ENCODE results near the gene DNAI1. TPM values are rescaled to one million over a fixed set of nuclear protein-coding genes. Genes with fewer than 3 reads are reported as not detected.

DNAI1 gene
- total RNA-seq, 2 donors from 2014 or later: not detected

DNA sequence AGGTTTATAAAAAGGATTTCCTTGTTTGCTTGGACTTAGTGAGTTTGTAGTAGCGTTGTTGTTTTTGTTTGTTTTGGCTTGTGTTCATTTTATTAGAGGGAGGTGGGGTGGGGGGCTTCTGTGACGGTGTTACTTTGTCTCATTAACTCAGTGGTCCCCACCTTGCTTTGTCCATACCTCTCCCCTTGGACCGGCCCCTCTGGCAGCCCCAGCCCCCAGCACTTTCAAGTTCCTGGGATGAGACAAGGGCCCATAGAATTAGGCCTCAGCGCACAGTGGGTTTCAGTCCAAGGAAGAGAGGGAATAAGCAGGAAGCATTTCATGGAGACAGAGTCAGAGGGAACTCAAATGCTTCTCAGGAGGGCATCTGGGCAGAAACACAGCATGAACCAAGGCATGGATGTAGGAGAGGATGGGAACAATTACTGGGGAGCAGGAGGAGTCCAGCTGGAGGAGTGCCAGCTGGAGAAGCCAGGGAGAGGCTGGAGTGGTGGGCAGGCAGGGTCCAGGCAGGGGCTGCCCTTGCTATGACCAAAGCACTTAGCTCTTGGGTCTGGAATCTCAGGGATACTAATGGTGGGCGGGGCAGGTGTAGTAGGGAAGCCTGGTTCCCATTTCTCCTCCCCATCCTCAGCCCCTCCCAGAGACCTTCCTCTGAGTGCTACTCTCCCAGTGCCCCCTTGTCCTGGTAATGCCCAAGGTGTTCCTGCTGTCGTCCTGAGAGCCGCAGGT, 87.7 kb downstream of the DNAI1 start:
- Histone ChIP-seq H3K9ac (ENCODE audit: low read depth in 2 of 2, low read length in 2 of 2) (no peak overlapping the region), H3K27ac (no peak overlapping the region), H3K4me3 (no peak overlapping the region), H3K9me3 (no peaks in the 10 kb centered on the region), H3K27me3 (no peaks in the 10 kb centered on the region), H3K36me3 (no peaks in the 10 kb centered on the region), H3K4me1 (no peaks in the 10 kb centered on the region)
- intact Hi-C loops (cut with DNase I): loop anchor here (5.0 kb wide), 2 partner anchors 109 to 144 kb away; no protein-coding TSS in a partner anchor
- no peak for DNase-seq
- no peak for TF ChIP-seq CTCF (IDR thresholded peaks at IDR 0.05)

DNA sequence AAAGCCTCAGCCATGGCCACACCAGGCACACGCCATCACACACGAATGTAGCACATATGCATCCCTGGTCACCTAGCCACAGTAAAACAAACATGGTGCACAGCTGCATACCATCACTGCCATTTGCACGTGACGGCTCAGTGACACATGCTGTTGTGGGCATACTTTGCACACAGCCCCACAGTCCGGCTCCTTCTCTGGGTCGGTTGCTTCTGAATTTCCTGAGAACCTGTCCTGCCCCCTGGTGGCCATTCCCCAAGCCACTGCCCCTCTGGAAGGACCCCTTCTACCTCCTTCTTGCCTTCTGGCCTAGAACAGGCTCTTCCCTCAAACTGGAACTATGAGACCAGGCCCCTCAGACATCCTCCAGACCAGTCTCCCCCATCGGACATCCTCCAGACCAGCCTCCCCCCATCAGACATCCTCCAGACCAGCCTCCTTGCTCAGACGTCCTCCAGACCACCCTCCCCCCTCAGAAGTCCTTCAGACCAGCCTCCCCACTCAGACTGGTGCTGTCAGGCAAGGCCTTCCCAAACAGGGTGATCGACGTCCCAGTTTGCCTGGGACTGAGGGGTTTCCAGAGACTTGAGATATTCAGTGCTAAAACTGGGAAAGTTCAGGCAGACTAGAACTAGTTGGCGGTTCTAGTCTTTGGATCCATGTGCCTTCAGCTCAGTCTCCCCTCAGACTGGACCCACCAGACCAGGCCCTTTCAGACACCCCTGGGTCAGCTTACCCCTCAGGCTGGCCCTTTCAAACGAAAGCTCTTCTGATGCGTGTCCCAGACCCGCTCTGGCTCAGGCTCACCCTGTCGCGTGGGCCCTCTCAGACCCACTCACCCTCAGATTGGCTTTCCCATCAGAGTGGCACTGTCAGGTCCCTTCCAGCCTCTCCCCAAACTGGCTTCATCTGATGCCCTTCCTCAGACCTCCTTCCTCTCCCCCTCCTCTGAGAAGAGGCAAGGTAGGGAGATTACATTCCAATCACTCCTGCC, 88.5 kb downstream of the DNAI1 start:
- Histone ChIP-seq H3K4me1 (no peaks in the 10 kb centered on the region), H3K27ac (no peak overlapping the region), H3K4me3 (no peak overlapping the region), H3K9ac (ENCODE audit: low read depth in 2 of 2, low read length in 2 of 2) (no peak overlapping the region), H3K9me3 (no peaks in the 10 kb centered on the region), H3K36me3 (no peaks in the 10 kb centered on the region), H3K27me3 (no peaks in the 10 kb centered on the region)
- peak; percentile 53 for DNase-seq
- peak; percentile 56 for TF ChIP-seq CTCF (IDR thresholded peaks at IDR 0.05)
- intact Hi-C loops (cut with DNase I): loop anchor here (5.0 kb wide), 2 partner anchors 110 to 145 kb away; no protein-coding TSS in a partner anchor

DNA sequence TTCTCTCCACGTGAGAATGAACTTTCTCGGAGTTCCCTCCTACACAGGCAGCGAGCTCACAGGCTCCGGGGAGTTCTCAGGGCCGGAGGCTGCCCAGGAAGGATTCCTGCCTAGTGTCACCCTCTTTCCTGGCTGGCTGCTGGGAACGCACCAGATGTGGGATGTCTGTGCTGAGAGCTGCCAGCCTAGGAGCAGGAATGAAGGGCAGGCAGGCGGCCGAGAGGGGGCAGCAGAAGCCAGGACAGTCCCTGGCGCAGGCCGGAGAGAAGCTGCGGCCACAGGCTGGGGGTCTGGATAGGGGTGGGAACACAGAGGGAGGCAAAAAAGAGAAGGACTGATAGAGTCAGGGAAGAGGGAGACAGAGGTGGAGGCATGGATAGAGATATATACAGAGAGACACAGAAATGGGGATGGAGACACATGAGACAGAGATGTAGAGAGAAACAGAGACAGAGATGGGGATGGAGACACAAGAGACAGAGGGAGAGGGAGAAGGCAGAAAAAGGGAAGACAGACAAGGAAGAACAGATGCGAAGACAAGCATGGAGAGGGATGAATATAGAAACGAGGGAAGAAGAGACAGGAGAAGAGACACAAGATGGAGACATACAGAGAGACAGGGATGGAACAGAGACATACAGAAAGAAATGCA, 89.5 kb downstream of the DNAI1 start:
- peak; percentile 83 for TF ChIP-seq CTCF (IDR thresholded peaks at IDR 0.05)
- no peak overlapping the region for H3K9ac ChIP-seq (ENCODE audit: low read depth in 2 of 2, low read length in 2 of 2)
- no peak overlapping the region for H3K27ac ChIP-seq
- DNase-seq: peak; percentile 66
- no peaks in the 10 kb centered on the region for H3K36me3 ChIP-seq
- no peaks in the 10 kb centered on the region for H3K4me1 ChIP-seq
- intact Hi-C loops (cut with DNase I): loop anchor here (2.0 to 5.0 kb wide), 3 partner anchors 43 to 146 kb away; no protein-coding TSS in a partner anchor
- no peaks in the 10 kb centered on the region for H3K27me3 ChIP-seq
- H3K9me3 ChIP-seq: no peaks in the 10 kb centered on the region
- no peak overlapping the region for H3K4me3 ChIP-seq

- no peak for TF ChIP-seq CTCF (IDR thresholded peaks at IDR 0.05)
- DNase-seq: no peak
- Histone ChIP-seq H3K27me3 (no peaks in the 10 kb centered on the region), H3K36me3 (no peaks in the 10 kb centered on the region), H3K4me1 (no peaks in the 10 kb centered on the region), H3K4me3 (no peak overlapping the region), H3K9ac (ENCODE audit: low read depth in 2 of 2, low read length in 2 of 2) (no peak overlapping the region), H3K9me3 (no peaks in the 10 kb centered on the region), H3K27ac (no peak overlapping the region)
- intact Hi-C loops (cut with DNase I): loop anchor here (2.0 to 5.0 kb wide), 3 partner anchors 41 to 147 kb away; no protein-coding TSS in a partner anchor
Measured at GRCh38 chr9:34549407-34549732, 90.8 kb downstream of the DNAI1 start.

DNA sequence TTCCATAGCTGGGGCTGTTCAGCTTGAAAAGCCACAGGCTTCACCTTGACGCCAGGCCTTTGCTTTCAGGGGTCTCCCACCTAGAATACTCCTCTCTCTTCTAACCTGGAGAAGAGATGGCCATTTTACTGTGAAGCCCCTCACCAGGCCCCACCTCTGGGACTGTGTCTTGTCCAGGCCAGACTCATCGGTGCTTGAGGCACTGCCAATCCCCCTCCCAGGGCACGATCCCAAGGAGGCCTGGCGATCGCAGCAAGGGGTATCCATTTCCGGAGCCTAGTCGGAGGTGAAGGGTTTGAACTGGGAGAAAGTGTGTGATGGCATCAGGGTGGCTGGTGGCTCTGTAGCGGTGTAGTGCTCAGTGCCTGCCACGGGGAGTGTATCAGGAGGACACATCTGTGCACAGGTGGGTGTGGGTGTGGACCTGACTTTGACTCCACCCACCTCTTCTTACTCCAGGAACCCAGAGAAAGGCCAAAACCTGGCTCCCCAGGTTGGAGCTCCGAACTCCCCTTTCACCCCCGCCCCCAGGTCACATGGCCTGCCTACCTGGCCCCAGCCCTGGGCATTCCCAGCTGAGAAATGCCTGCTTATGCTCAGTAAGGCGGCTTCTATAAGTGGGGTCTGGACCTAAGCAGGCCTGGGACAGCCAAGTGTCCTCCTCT, 91.5 kb downstream of the DNAI1 start:
- TF ChIP-seq CTCF (IDR thresholded peaks at IDR 0.05): no peak
- H3K27me3 ChIP-seq: no peaks in the 10 kb centered on the region
- no peak overlapping the region for H3K9ac ChIP-seq (ENCODE audit: low read depth in 2 of 2, low read length in 2 of 2)
- H3K36me3 ChIP-seq: no peaks in the 10 kb centered on the region
- H3K9me3 ChIP-seq: no peaks in the 10 kb centered on the region
- intact Hi-C loops (cut with DNase I): no loop called here
- no peak for DNase-seq
- no peak overlapping the region for H3K27ac ChIP-seq
- H3K4me3 ChIP-seq: no peak overlapping the region
- H3K4me1 ChIP-seq: no peaks in the 10 kb centered on the region
